ENCODE results near the gene EPB41L4A. TPM values are rescaled to one million over a fixed set of nuclear protein-coding genes. Genes with fewer than 3 reads are reported as not detected.

EPB41L4A gene
- total RNA-seq, 1 donor from 2014 or later: 6.7 TPM

DNA sequence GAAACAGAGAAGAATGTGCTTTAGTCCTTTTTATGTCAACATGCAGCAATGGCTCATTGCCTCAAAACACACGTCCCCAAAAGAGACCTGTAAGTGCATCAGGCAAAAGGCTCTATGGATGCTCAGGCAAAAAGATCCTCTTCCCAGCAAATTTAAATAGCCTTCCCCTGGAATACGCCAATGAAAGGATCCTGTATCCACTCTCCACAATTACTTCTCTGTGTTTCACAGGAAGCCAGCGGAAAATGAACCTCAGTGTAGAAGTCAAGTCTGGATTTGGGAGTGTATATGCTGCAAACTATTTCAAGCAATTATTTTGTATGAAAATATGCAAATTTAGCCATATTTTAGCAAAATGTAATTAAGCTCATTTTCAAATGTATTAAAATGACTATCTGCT lies 217.9 kb downstream of the EPB41L4A start:
- no peak overlapping the region for H3K4me3 ChIP-seq (ENCODE audit: low read depth, low read length)
- TF ChIP-seq, protein P1, sequence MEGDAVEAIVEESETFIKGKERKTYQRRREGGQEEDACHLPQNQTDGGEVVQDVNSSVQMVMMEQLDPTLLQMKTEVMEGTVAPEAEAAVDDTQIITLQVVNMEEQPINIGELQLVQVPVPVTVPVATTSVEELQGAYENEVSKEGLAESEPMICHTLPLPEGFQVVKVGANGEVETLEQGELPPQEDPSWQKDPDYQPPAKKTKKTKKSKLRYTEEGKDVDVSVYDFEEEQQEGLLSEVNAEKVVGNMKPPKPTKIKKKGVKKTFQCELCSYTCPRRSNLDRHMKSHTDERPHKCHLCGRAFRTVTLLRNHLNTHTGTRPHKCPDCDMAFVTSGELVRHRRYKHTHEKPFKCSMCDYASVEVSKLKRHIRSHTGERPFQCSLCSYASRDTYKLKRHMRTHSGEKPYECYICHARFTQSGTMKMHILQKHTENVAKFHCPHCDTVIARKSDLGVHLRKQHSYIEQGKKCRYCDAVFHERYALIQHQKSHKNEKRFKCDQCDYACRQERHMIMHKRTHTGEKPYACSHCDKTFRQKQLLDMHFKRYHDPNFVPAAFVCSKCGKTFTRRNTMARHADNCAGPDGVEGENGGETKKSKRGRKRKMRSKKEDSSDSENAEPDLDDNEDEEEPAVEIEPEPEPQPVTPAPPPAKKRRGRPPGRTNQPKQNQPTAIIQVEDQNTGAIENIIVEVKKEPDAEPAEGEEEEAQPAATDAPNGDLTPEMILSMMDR (conservative IDR thresholded peaks at IDR 0.05; ENCODE audit: low read depth, low read length): no peak
- DNase-seq (ENCODE audit: low read depth): no peak

DNA sequence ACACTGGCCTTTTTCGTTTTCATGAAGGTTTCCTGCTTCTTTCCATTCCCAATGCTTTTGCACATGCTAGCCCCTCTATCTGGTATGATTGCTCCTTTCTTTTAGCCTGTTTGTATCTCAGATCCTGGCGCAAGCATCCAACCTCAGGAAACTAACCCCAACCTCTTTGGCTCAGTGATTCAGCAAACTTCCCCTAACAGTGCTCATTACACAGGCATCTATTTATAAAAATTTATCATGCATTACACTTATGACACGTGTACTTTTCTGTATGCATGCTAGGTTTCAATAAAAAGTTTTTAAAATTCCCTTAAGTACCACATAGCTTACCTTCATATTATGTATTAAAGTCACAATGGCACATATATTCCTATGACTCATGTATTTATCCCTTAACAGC lies 218.9 kb downstream of the EPB41L4A start:
- DNase-seq (ENCODE audit: low read depth): no peak
- H3K4me3 ChIP-seq (ENCODE audit: low read depth, low read length): no peak overlapping the region
- TF ChIP-seq, protein P1 (conservative IDR thresholded peaks at IDR 0.05; ENCODE audit: low read depth, low read length): no peak

DNA sequence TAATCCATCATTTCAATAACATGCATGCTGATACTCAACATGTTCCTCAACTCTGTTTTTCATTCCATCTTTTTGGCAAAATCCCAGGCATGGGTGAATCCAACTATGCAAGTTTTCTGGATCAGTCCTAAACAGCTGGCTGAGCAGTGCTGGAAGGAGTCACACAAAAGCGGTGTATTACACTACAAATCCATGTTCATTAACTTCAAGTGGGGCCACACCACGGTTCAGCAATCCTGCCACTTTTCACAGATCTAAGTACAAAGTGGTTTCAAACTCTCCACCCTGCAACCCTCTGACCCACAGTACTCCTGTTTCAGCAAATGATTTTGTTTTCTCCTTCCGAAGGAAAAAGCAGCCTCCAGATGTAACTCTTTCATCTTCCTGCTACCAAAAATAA lies 222.5 kb downstream of the EPB41L4A start:
- TF ChIP-seq, protein P1 (conservative IDR thresholded peaks at IDR 0.05; ENCODE audit: low read depth, low read length): no peak
- no peak for DNase-seq (ENCODE audit: low read depth)

DNA sequence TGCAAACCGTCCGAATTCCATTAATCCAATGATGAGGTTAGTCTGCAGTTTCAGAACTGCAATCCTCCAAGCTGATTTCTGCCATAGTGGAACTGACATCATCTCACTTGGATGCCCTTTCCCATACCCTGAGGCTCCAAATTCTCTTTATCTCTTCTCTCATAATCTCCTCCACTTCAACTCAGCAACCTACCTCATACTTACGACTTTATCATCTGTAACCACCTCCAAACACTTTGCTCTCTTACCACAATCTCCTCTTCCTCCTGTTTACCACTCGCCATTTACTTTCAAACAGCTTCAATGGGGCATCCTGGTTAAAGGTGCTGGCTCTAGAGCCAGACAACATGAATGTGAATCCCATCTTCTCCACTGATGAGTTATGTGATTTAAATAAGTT lies 223.2 kb downstream of the EPB41L4A start:
- no peak overlapping the region for H3K4me3 ChIP-seq (ENCODE audit: low read depth, low read length)
- DNase-seq (ENCODE audit: low read depth): no peak
- TF ChIP-seq, protein P1 (conservative IDR thresholded peaks at IDR 0.05; ENCODE audit: low read depth, low read length): no peak

More for the DNA sequence above, 222.5 kb downstream of the EPB41L4A start:
- H3K4me3 ChIP-seq (ENCODE audit: low read depth, low read length): no peak overlapping the region

DNA sequence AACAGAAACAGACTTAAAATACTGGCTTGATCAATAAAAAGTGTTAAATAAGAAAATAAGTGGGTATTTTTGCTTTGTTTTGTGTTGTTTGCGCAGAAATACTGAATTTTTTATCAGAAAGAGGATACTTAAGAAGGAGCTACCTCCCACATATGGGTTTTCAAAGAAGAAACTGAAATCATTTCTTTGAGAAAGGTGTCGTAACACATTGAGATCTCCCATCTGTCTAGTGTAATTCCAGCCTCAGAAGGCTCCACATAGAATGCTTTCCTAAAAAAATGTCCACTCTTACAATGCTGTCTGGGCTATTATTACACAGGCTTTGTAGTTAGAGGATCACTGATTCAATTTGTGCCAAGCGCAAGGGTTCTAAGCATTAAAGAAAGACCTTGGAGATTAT lies 226.2 kb downstream of the EPB41L4A start:
- no peak for DNase-seq (ENCODE audit: low read depth)
- TF ChIP-seq, protein P1 (conservative IDR thresholded peaks at IDR 0.05; ENCODE audit: low read depth, low read length): no peak
- no peak overlapping the region for H3K4me3 ChIP-seq (ENCODE audit: low read depth, low read length)

DNA sequence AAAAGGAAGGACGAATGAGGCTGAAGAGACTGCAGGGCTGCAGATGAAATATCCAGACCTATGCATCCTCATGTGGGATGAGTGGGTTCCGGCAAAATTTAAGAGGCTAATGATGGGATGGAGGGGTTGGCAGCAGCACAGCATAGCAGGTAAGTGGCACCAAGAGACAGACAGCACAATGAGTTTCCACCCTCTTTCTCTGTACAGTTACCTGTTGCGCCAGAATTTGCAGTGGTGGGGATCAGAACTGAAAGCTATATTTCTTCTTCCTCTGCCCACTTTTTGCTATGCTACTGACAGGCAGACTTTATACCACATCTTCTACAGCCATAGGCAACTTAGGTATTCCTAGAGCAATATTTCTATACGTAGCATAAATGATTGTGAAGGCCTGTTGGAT lies 227.0 kb downstream of the EPB41L4A start:
- DNase-seq (ENCODE audit: low read depth): no peak
- TF ChIP-seq, protein P1 (conservative IDR thresholded peaks at IDR 0.05; ENCODE audit: low read depth, low read length): no peak

DNA sequence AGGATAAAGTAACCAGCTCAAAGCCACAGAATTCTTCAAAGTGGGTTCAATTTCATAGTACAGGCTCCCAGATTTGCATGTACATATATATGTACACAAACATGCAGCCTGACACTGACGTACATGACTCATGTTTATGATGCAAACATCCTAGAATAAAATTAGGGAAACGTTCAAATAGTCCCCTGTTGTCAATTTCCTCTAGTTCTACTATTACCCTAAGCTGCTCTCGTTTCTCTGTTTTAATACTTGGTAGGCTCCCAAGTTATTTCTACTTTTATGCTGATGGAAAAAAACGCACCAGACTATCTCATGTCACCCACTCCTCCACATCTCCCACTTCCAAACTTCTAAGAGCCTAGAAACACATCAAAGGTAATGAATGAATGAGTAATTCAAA lies 229.7 kb downstream of the EPB41L4A start:
- no peak overlapping the region for H3K4me3 ChIP-seq (ENCODE audit: low read depth, low read length)
- DNase-seq (ENCODE audit: low read depth): no peak
- TF ChIP-seq, protein P1 (conservative IDR thresholded peaks at IDR 0.05; ENCODE audit: low read depth, low read length): no peak

More for the DNA sequence above, 227.0 kb downstream of the EPB41L4A start:
- H3K4me3 ChIP-seq (ENCODE audit: low read depth, low read length): no peak overlapping the region
